ENCODE results near the gene JAZF1. TPM values are rescaled to one million over a fixed set of nuclear protein-coding genes. Genes with fewer than 3 reads are reported as not detected.

Gene JAZF1
- total and polyA plus RNA-seq, 9 of the 15 experiments (the other 6 are each of a cell fraction or from before 2014, with no cell fraction given), result 0.04 to 0.64 (median 0.11) TPM; not detected in 3

DNA sequence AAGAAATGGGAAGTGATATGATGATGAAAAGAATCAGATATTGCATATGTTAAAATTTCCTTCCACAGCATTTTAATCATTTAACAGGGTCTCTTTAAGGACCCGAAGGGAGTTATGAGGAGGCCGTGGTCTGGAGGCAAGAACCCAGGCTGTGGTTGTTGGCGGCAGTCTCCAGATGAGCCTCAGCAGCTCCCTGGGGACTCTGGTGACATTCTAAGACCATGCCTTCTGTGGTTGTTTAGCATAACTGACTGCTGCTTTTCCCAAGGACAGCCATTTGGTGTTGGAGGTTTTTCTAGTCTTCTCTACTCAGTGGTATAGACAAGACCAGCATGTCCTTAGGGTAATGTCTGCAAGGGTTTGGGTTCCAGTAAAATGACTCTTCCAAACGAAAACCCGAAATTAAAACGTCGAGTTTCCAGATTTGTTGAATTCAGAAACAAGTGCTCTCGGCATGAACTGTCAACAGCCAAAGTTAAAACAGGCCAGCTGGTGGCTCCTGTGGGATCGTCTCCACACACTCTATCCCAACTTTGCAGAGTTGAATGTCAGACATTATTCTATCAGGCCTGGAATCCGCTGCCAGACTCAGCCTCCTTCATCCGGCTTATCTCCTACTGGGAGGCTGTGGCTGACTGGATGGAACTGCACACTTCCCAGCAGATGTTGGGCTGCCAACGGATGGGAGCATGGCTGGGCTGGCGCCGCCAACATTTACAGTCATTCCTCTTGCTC is 257.5 kb downstream of the JAZF1 start:
- no peaks in the 10 kb centered on the region for H3K36me3 ChIP-seq (ENCODE audit: control insufficient read depth, insufficient read depth, low read length)
- POLR2A ChIA-PET, result no interaction called here
- H3K4me3 ChIP-seq, result no peak overlapping the region
- FAIRE-seq (no peak), DNase-seq (ENCODE audit: extremely low read depth in 1 of 4, low spot score in 3 of 4) (no peak), ATAC-seq (no peak; the same call in 2 of the 3 replicates)
- CTCF ChIA-PET (ENCODE audit: low intra/inter-chr PET ratio), result interaction anchor here (1.1 kb wide), 1 partner anchor 772 kb away, joined by 3 read pairs; no protein-coding TSS in a partner anchor
- H3K27ac ChIP-seq (ENCODE audit: extremely low read depth, low read depth, low read length), result no peak overlapping the region
- in situ Hi-C loops (cut with MboI) (loop anchor here (5.0 kb wide), 1 partner anchor 721 kb away; the partner anchor contains the start of gene HOXA13), intact Hi-C loops (cut with micrococcal nuclease) (loop anchor here (5.0 to 10.0 kb wide), 2 partner anchors 99 to 178 kb away; partner anchors contain the start of gene TAX1BP1)
- TF ChIP-seq SPI1 (IDR thresholded peaks at IDR 0.05; ENCODE audit: borderline replicate concordance, low read depth, low read length) (no peak), ETS2 (tag; IDR thresholded peaks at IDR 0.05; ENCODE audit: borderline replicate concordance, poor library complexity, severe bottlenecking) (no peak), NR2C1 (IDR thresholded peaks at IDR 0.05) (no peak), NR2C1 (tag; IDR thresholded peaks at IDR 0.05) (no peak), SRSF1 (IDR thresholded peaks at IDR 0.05; ENCODE audit: low read depth, low read length) (no peak), CBX8 (IDR thresholded peaks at IDR 0.05; ENCODE audit: borderline replicate concordance, extremely low read depth, low read depth, low read length, poor library complexity, severe bottlenecking) (no peak), BRD4 (IDR thresholded peaks at IDR 0.05) (no peak), STAT5A (IDR thresholded peaks at IDR 0.05; ENCODE audit: borderline replicate concordance, low read length) (no peak), DNMT1 (IDR thresholded peaks at IDR 0.05) (no peak), MECOM (CRISPR knock-in tag; IDR thresholded peaks at IDR 0.05) (no peak)
- TF ChIP-seq, protein P1, sequence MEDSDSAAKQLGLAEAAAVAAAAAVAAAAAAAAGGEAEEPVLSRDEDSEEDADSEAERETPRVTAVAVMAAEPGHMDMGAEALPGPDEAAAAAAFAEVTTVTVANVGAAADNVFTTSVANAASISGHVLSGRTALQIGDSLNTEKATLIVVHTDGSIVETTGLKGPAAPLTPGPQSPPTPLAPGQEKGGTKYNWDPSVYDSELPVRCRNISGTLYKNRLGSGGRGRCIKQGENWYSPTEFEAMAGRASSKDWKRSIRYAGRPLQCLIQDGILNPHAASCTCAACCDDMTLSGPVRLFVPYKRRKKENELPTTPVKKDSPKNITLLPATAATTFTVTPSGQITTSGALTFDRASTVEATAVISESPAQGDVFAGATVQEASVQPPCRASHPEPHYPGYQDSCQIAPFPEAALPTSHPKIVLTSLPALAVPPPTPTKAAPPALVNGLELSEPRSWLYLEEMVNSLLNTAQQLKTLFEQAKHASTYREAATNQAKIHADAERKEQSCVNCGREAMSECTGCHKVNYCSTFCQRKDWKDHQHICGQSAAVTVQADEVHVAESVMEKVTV (CRISPR knock-in tag; IDR thresholded peaks at IDR 0.05), result no peak
- no peak overlapping the region for H3K4me2 ChIP-seq (ENCODE audit: insufficient read depth, low read length)
- no peaks in the 10 kb centered on the region for H3K9me3 ChIP-seq (replicated peaks; ENCODE audit: control insufficient read depth, insufficient read depth, low read depth, low read length)
- H3K9me1 ChIP-seq (ENCODE audit: control insufficient read depth, insufficient read depth, low read length), result no peaks in the 10 kb centered on the region
- H4K20me1 ChIP-seq (replicated peaks; ENCODE audit: control insufficient read depth, insufficient read depth, low read length), result no peaks in the 10 kb centered on the region
- H2AFZ ChIP-seq (ENCODE audit: low read depth, low read length), result no peak overlapping the region
- no peak overlapping the region for H3K9ac ChIP-seq (ENCODE audit: insufficient read depth in 1 of 2, low read depth in 2 of 2, low read length in 2 of 2)
- no peaks in the 10 kb centered on the region for H3K4me1 ChIP-seq (replicated peaks in 1 of 2; ENCODE audit: control insufficient read depth in 2 of 2, insufficient read depth in 2 of 2, low read length in 2 of 2)
- 3% methylated on average over 14 of the region's 14 CpGs for WGBS (ENCODE audit: insufficient coverage, low coverage, missing lambda C conversion rate)
- H3K79me2 ChIP-seq (ENCODE audit: control insufficient read depth, insufficient read depth, low read length), result no peaks in the 10 kb centered on the region
- no TSS peak for BruUV-seq (replicated peaks)
- H3K27me3 ChIP-seq (ENCODE audit: control insufficient read depth in 2 of 2, insufficient read depth in 2 of 2, low read length in 2 of 2), result peaks cover 16 to 18% of the 10 kb centered on the region in 2 experiments; a peak in 3 of 5 replicates

Data from K562 (cell line).